ENCODE results near the gene KRT86.
"Not testable (repeated sequence)": the region's sequence is repeated elsewhere in the genome, so short reads cannot be mapped to it uniquely, and the experiment has no call there.

KRT86 gene

GRCh38 chr12:52270541-52271070 lies 3.8 kb upstream of the KRT86 start:
- no peak for DNase-seq

- DNase-seq, result no peak
These were observed 3.3 kb upstream of the KRT86 start for GRCh38 chr12:52271158-52271557.

- no peak for DNase-seq
These were observed 1.2 kb downstream of the KRT86 start for GRCh38 chr12:52275686-52276085.

- no peak for DNase-seq
These were observed 3.2 kb downstream of the KRT86 start for GRCh38 chr12:52277486-52278245.

- peak; percentile 43 for DNase-seq
These were observed 4.4 kb downstream of the KRT86 start for GRCh38 chr12:52278575-52279421.

GRCh38 chr12:52279422-52280318 lies 5.2 kb downstream of the KRT86 start:
- DNase-seq, result no peak

- no peak for DNase-seq
These were observed 5.9 kb downstream of the KRT86 start for GRCh38 chr12:52280319-52280795.

- no peak for DNase-seq
These were observed 6.5 kb downstream of the KRT86 start for GRCh38 chr12:52280796-52281560.

GRCh38 chr12:52284562-52285171 lies 10.2 kb downstream of the KRT86 start:
- DNase-seq, result no peak

GRCh38 chr12:52285172-52285745 lies 10.8 kb downstream of the KRT86 start:
- DNase-seq, result no peak

- no peak for DNase-seq
These were observed 11.5 kb downstream of the KRT86 start for GRCh38 chr12:52285851-52286530.

- DNase-seq, result not testable (repeated sequence)
These were observed 12.7 kb downstream of the KRT86 start for GRCh38 chr12:52286857-52287785.

- not testable (repeated sequence) for DNase-seq
These were observed 13.7 kb downstream of the KRT86 start for GRCh38 chr12:52287816-52288805.

- DNase-seq, result not testable (repeated sequence)
These were observed 16.2 kb downstream of the KRT86 start for GRCh38 chr12:52290483-52291134.

- DNase-seq, result no peak
These were observed 17.0 kb downstream of the KRT86 start, which contains the start of gene KRT81 for GRCh38 chr12:52291267-52291935. Gene KRT81 (minus strand): TSS chr12:52291534. CDS start chr12:52291465, 69 bp downstream.

GRCh38 chr12:52293926-52294325 lies 19.5 kb downstream of the KRT86 start:
- DNase-seq, result no peak

GRCh38 chr12:52294803-52295202 lies 20.4 kb downstream of the KRT86 start:
- DNase-seq, result no peak

All from NCI-H748 treated with DMSO at 0.1 percent for 48 hours (cell line).